Omental fat pad (tissue), 4 donors: ENCODE results near the gene NPAS3. TPM values are rescaled to one million over a fixed set of nuclear protein-coding genes. Genes with fewer than 3 reads are reported as not detected.

Source experiments
- ATAC-seq: fragments of 150-250 bp; one replicate; pipeline ENCODE4 v1.9.1; 2016; ENCODE audit warnings: mild to moderate bottlenecking, moderate library complexity; ENCODE audit not compliant: low FRiP score
- DNase-seq: peaks from one replicate; pipeline ENCODE4 v3.0.0-alpha.2; 2019; ENCODE audit warnings: low spot score
- total RNA-seq, 4 donors: library from RNA; depleted of rRNA; stranded (reverse); fragments of >200 nt; gene quantifications; one replicate each; pipeline ENCODE4 v1.1.0, GENCODE V29; 2016
- TF ChIP-seq, protein P1 (sequence below), 3 donors: fragments of 450-650 bp; IDR thresholded peaks; one replicate each; pipeline ENCODE4 v1.5.1; 2016 to 2017; ENCODE audit warnings: antibody characterized with exemption in 3 of 3, mild to moderate bottlenecking in 3 of 3, moderate library complexity in 2 of 3

The NPAS3 gene
- total RNA-seq, 4 donors from 2014 or later: 0.79 to 6.0 (median 2.5) TPM

- DNase-seq (no peak), ATAC-seq (no peak)
- TF ChIP-seq, protein P1, sequence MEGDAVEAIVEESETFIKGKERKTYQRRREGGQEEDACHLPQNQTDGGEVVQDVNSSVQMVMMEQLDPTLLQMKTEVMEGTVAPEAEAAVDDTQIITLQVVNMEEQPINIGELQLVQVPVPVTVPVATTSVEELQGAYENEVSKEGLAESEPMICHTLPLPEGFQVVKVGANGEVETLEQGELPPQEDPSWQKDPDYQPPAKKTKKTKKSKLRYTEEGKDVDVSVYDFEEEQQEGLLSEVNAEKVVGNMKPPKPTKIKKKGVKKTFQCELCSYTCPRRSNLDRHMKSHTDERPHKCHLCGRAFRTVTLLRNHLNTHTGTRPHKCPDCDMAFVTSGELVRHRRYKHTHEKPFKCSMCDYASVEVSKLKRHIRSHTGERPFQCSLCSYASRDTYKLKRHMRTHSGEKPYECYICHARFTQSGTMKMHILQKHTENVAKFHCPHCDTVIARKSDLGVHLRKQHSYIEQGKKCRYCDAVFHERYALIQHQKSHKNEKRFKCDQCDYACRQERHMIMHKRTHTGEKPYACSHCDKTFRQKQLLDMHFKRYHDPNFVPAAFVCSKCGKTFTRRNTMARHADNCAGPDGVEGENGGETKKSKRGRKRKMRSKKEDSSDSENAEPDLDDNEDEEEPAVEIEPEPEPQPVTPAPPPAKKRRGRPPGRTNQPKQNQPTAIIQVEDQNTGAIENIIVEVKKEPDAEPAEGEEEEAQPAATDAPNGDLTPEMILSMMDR (IDR thresholded peaks at IDR 0.05): no peak
Measured at GRCh38 chr14:33370426-33370825, 431.7 kb downstream of the NPAS3 start.

DNA sequence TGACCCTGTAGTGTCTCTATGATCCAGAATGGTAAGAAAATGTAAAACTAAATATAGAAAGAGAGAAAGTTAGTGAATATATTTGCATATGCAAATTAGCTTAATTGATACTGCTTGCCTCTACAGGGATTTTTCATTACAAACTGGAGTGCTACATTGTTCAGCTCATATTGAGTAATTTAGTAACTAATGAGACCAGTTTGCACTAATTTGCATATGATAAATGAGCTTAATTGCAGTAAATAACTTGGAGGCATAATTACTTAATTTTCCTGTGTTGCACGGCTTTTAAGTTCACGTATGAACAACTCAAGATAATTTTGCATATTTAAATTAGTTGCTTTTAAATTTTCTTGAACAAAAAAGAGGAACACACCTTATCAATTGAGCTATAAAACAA is 436.5 kb downstream of the NPAS3 start:
- ATAC-seq (no peak), DNase-seq (no peak)
- TF ChIP-seq, protein P1 (IDR thresholded peaks at IDR 0.05): no peak

- ATAC-seq: no peak
- TF ChIP-seq, protein P1 (IDR thresholded peaks at IDR 0.05): no peak
- no peak for DNase-seq
Measured at GRCh38 chr14:33375786-33376185, 437.1 kb downstream of the NPAS3 start.

- ATAC-seq (no peak), DNase-seq (no peak)
- TF ChIP-seq, protein P1 (IDR thresholded peaks at IDR 0.05): no peak
Measured at GRCh38 chr14:33376510-33376909, 437.8 kb downstream of the NPAS3 start.

DNA sequence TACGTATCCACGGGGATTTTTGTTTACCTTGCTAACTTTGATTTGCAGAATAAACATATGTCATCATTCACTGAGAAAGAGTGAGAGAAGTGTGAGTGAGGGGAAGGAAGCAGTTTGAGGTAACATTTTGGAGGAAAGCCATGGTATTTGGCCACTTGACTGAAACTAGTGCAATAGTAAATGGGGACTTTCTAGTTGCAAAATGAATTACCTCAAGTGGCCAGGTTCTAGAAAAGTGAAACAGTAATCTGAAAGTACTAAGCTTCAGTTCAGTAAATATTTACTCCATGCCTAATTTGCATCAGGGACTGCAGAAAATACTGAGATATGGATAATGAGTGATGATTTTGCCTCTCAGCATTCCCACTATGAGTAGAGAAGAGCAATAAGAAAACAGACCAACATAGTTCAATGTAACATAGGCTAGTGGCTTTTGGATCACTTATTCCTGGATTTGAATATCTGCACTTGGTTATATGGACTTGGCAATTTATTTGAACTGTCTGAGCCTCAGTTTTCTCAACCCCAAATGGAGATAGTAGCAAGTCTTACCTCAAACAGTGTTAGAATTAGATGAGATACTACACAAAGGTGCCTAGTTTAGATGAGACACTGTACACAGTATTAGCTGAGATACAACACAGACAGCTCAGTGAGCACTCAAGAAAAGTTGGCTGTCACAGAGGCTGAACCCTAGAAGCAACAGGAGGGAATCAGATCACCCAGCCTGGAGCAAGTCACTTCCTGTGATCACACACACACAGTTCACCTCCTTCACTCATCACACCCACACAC is 439.1 kb downstream of the NPAS3 start:
- TF ChIP-seq, protein P1 (IDR thresholded peaks at IDR 0.05): no peak
- DNase-seq: no peak
- no peak for ATAC-seq

- ATAC-seq (no peak), DNase-seq (no peak)
- TF ChIP-seq, protein P1 (IDR thresholded peaks at IDR 0.05): no peak
Measured at GRCh38 chr14:33381717-33382116, 443.0 kb downstream of the NPAS3 start.

- ATAC-seq: no peak
- TF ChIP-seq, protein P1 (IDR thresholded peaks at IDR 0.05): no peak
- no peak for DNase-seq
Measured at GRCh38 chr14:33386140-33386539, 447.5 kb downstream of the NPAS3 start.
